Liver (tissue), 9 donors: Measurements from ENCODE around the gene SLC29A3. TPM values are rescaled to one million over a fixed set of nuclear protein-coding genes. Genes with fewer than 3 reads are reported as not detected.
A peak's percentile ranks its signal among the peaks of the same experiment; 100 is the strongest.

ENCODE experiments used
- DNase-seq: peaks from one replicate; pipeline ENCODE4 v3.0.0-alpha.2; 2017; ENCODE audit warnings: low spot score
- H3K27ac ChIP-seq, 2 donors: one replicate each; pipeline ENCODE4 v1.7.0; 2013; ENCODE audit warnings: inconsistent platforms in 2 of 2, low read length in 2 of 2, control low read depth in 1 of 2, low read depth in 1 of 2, mild to moderate bottlenecking in 1 of 2
- H3K27me3 ChIP-seq, 4 donors: one replicate each; pipeline versions ENCODE4 v1.6.1 to v1.7.0; 2013; ENCODE audit warnings: low read length in 3 of 4, inconsistent platforms in 1 of 4, mild to moderate bottlenecking in 1 of 4, moderate library complexity in 1 of 4; ENCODE audit not compliant: control insufficient read depth in 4 of 4, insufficient read depth in 4 of 4
- H3K36me3 ChIP-seq, 4 donors: one replicate each; pipeline versions ENCODE4 v1.6.1 to v1.7.0; 2013; ENCODE audit warnings: low read length in 3 of 4, mild to moderate bottlenecking in 3 of 4, low read depth in 1 of 4, moderate library complexity in 1 of 4; ENCODE audit not compliant: control insufficient read depth in 4 of 4, insufficient read depth in 3 of 4
- H3K4me1 ChIP-seq, 4 donors: one replicate each; pipeline versions ENCODE4 v1.6.1 to v1.7.0; 2013; ENCODE audit warnings: low read length in 3 of 4, mild to moderate bottlenecking in 3 of 4, moderate library complexity in 1 of 4; ENCODE audit not compliant: control insufficient read depth in 4 of 4, insufficient read depth in 4 of 4
- H3K4me3 ChIP-seq, 3 donors: one replicate each; pipeline versions ENCODE4 v1.6.1 to v1.7.0; 2013; ENCODE audit warnings: low read length in 3 of 3, control low read depth in 1 of 3, low read depth in 1 of 3, mild to moderate bottlenecking in 1 of 3
- H3K9ac ChIP-seq, 2 donors: one replicate each; pipeline ENCODE4 v1.7.0; 2013; ENCODE audit warnings: low read length in 2 of 2, mild to moderate bottlenecking in 2 of 2, moderate library complexity in 2 of 2, control low read depth in 1 of 2, low read depth in 1 of 2
- H3K9me3 ChIP-seq, 4 donors: one replicate each; pipeline versions ENCODE4 v1.6.1 to v1.7.0; 2013; ENCODE audit warnings: low read length in 3 of 4; ENCODE audit not compliant: control insufficient read depth in 4 of 4
- FOXA1 ChIP-seq: IDR thresholded peaks from 2 replicates; pipeline ENCODE4 v1.6.1; 2016; ENCODE audit warnings: antibody characterized with exemption
- FOXA2 ChIP-seq: IDR thresholded peaks from 2 replicates; pipeline ENCODE4 v1.6.1; 2016; ENCODE audit warnings: antibody characterized with exemption
- GABPA ChIP-seq, 2 donors: IDR thresholded peaks in 1 of 2; conservative IDR thresholded peaks in 1 of 2; 2 replicates each; pipeline ENCODE4 v1.6.1; 2016; ENCODE audit warnings: antibody characterized with exemption in 2 of 2, mild to moderate bottlenecking in 1 of 2, moderate library complexity in 1 of 2
- HNF4A ChIP-seq, 2 donors: conservative IDR thresholded peaks; 2 replicates each; pipeline ENCODE4 v1.6.1; 2016; ENCODE audit warnings: antibody characterized with exemption in 2 of 2, mild to moderate bottlenecking in 2 of 2
- HNF4G ChIP-seq: IDR thresholded peaks from 2 replicates; pipeline ENCODE4 v1.6.1; 2016; ENCODE audit warnings: antibody characterized with exemption
- JUND ChIP-seq, 2 donors: IDR thresholded peaks; 2 replicates each; pipeline ENCODE4 v1.6.1; 2016; ENCODE audit warnings: antibody characterized with exemption in 2 of 2
- NR2F2 ChIP-seq: IDR thresholded peaks from 2 replicates; pipeline ENCODE4 v1.6.1; 2016; ENCODE audit warnings: antibody characterized with exemption
- RAD21 ChIP-seq, 2 donors: IDR thresholded peaks; 2 replicates each; pipeline ENCODE4 v1.6.1; 2016; ENCODE audit warnings: antibody characterized with exemption in 2 of 2, mild to moderate bottlenecking in 2 of 2
- RXRA ChIP-seq, 2 donors: IDR thresholded peaks; 2 replicates each; pipeline ENCODE4 v1.6.1; 2017 to 2018; ENCODE audit warnings: antibody characterized with exemption in 2 of 2, mild to moderate bottlenecking in 1 of 2
- SP1 ChIP-seq: IDR thresholded peaks from 2 replicates; pipeline ENCODE4 v1.6.1; 2018; ENCODE audit warnings: antibody characterized with exemption, mild to moderate bottlenecking
- TAF1 ChIP-seq: conservative IDR thresholded peaks from 2 replicates; pipeline ENCODE4 v1.6.1; 2016; ENCODE audit warnings: antibody characterized with exemption, mild to moderate bottlenecking
- YY1 ChIP-seq: IDR thresholded peaks from 2 replicates; pipeline ENCODE4 v1.6.1; 2016; ENCODE audit warnings: antibody characterized with exemption, mild to moderate bottlenecking
- WGBS: extraction: QIAGEN DNeasy Blood & Tissue Kit; methylation state at CpG from one replicate; pipeline ENCODE4 v1.1.7; 2013; 5-methylcytosine and 5-hydroxymethylcytosine counted together
- polyA plus RNA-seq, 2 donors: library from polyadenylated mRNA; stranded (reverse) in 1 of 2; unstranded in 1 of 2; fragments of 200-250 nt in 1 of 2; fragments of >200 nt in 1 of 2; fragmentation: Nextera tagmentation in 1 of 2; extraction: Ambion mirVana in 1 of 2; gene quantifications; one replicate each; pipeline versions ENCODE4 v1.2.1 to v1.2.3, GENCODE V29; 2013 to 2015
- total RNA-seq, 2 donors: library from RNA; depleted of rRNA; stranded (reverse); fragments of >200 nt; gene quantifications; one replicate each; pipeline ENCODE4 v1.2.3, GENCODE V29; 2014
- TF ChIP-seq, protein P1 (sequence below): fragments of 150-350 bp; IDR thresholded peaks from 2 replicates; pipeline ENCODE4 v1.5.1; 2017; ENCODE audit warnings: improper control_type of control experiment, low read depth, low read length; ENCODE audit not compliant: missing input control
- TF ChIP-seq, protein P2 (sequence below): IDR thresholded peaks from 2 replicates; pipeline ENCODE4 v1.6.1; 2016; ENCODE audit warnings: antibody characterized with exemption
- donor health status: healthy.
- donor health status: healthy.
- donor health status: healthy.
- donor health status: healthy.
- donor health status: healthy.

Gene SLC29A3
- total and polyA plus RNA-seq, 4 donors: 3.1 to 11.9 (median 5.3) TPM

DNA sequence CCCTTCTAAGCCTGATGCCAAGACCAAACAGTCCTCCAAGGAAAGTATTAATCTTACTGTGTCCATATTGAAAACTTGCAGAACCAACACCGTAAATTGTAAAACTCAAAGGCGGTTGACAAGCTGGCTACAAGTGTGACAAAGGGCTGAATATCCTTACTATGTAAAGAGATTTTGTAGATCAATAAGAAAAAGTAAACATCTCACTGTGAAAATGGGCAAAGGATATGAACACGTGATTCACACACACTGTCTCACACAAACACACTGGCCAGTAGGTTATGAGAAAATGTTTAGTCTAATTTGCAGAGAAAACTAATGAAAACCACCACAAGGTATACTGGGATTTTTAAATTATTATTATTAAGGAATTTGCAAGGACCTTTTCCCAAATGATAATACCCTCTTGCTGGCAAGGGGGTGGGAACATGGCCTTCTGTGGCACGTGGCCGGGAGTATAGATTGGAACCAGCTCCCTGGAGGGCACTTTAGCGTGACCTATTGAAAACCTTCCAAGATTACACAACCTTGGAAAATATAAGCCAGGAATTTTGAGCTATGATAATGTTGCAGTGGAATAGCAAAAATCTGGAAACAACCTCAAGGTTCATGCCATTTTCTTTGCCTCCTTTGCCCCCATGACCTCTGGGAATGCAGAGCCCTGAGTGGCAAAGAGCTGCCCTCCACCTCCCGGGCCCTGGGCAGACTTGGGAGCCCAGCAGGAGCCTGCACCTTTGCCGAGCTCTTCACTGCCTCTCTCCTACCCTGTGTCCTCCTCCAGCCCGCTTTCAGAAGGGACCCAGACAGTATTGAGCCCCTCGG is 26.2 kb upstream of the SLC29A3 start:
- no peak overlapping the region for H3K4me3 ChIP-seq

DNA sequence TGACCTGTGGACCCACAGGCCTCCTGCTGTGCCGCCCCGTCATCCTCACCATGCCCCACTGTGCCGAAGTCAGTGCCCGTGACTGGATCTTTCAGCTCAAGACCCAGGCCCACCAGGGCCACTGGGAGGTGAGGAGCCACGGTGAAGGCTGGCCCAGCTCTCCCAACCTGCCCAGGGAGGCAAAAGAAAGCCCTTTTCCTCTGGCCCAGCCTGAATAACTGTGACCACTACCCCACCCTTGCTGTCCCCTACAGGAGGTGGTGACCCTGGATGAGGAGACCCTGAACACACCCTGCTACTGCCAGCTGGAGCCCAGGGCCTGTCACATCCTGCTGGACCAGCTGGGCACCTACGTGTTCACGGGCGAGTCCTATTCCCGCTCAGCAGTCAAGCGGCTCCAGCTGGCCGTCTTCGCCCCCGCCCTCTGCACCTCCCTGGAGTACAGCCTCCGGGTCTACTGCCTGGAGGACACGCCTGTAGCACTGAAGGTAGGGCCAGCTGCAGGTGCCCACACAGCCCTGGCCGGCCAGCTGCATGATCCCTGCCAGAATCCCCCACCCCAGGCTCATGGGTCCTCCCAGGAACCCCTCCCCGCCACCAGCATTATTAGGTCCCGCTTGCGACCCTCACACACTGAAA is 25.5 kb upstream of the SLC29A3 start:
- H3K27ac ChIP-seq: no peak overlapping the region
- 91% methylated on average over 19 of the region's 19 CpGs for WGBS
- no peak for DNase-seq
- TF ChIP-seq YY1: no peak
- TF ChIP-seq RAD21 (IDR thresholded peaks at IDR 0.05): no peak
- TF ChIP-seq JUND (IDR thresholded peaks at IDR 0.05): no peak
- TF ChIP-seq TAF1: no peak
- no peak for TF ChIP-seq FOXA1
- TF ChIP-seq, protein P1, sequence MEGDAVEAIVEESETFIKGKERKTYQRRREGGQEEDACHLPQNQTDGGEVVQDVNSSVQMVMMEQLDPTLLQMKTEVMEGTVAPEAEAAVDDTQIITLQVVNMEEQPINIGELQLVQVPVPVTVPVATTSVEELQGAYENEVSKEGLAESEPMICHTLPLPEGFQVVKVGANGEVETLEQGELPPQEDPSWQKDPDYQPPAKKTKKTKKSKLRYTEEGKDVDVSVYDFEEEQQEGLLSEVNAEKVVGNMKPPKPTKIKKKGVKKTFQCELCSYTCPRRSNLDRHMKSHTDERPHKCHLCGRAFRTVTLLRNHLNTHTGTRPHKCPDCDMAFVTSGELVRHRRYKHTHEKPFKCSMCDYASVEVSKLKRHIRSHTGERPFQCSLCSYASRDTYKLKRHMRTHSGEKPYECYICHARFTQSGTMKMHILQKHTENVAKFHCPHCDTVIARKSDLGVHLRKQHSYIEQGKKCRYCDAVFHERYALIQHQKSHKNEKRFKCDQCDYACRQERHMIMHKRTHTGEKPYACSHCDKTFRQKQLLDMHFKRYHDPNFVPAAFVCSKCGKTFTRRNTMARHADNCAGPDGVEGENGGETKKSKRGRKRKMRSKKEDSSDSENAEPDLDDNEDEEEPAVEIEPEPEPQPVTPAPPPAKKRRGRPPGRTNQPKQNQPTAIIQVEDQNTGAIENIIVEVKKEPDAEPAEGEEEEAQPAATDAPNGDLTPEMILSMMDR: no peak
- H3K4me1 ChIP-seq: peaks cover 10 to 37% (median 29%) of the 10 kb centered on the region in 4 donors
- H3K9ac ChIP-seq: no peak overlapping the region
- no peaks in the 10 kb centered on the region for H3K36me3 ChIP-seq
- no peaks in the 10 kb centered on the region for H3K9me3 ChIP-seq
- H3K27me3 ChIP-seq: no peaks in the 10 kb centered on the region
- no peak overlapping the region for H3K4me3 ChIP-seq

More for the DNA sequence above, 26.2 kb upstream of the SLC29A3 start:
- H3K36me3 ChIP-seq: no peaks in the 10 kb centered on the region
- no peak overlapping the region for H3K27ac ChIP-seq
- no peaks in the 10 kb centered on the region for H3K27me3 ChIP-seq
- WGBS: 50% methylated on average over 10 of the region's 10 CpGs
- TF ChIP-seq FOXA2: peak; percentile 89
- peak; percentile 16 for TF ChIP-seq HNF4G
- TF ChIP-seq HNF4A (conservative IDR thresholded peaks at IDR 0.05): peak; percentile 68 to 73
- TF ChIP-seq, protein P2, sequence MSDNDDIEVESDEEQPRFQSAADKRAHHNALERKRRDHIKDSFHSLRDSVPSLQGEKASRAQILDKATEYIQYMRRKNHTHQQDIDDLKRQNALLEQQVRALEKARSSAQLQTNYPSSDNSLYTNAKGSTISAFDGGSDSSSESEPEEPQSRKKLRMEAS: no peak
- TF ChIP-seq SP1: peak; percentile 27
- TF ChIP-seq YY1: no peak
- TF ChIP-seq RAD21 (IDR thresholded peaks at IDR 0.05): no peak
- no peak for TF ChIP-seq GABPA (IDR thresholded peaks at IDR 0.05 in 1 of 2, conservative IDR thresholded peaks at IDR 0.05 in 1 of 2)
- TF ChIP-seq FOXA1: peak; percentile 71
- TF ChIP-seq RXRA (IDR thresholded peaks at IDR 0.05): peak; percentile 25 to 70
- TF ChIP-seq NR2F2: peak; percentile 60
- H3K9me3 ChIP-seq: no peaks in the 10 kb centered on the region
- H3K4me1 ChIP-seq: peaks cover 10 to 37% (median 29%) of the 10 kb centered on the region in 4 donors
- no peak overlapping the region for H3K9ac ChIP-seq
- DNase-seq: no peak

DNA sequence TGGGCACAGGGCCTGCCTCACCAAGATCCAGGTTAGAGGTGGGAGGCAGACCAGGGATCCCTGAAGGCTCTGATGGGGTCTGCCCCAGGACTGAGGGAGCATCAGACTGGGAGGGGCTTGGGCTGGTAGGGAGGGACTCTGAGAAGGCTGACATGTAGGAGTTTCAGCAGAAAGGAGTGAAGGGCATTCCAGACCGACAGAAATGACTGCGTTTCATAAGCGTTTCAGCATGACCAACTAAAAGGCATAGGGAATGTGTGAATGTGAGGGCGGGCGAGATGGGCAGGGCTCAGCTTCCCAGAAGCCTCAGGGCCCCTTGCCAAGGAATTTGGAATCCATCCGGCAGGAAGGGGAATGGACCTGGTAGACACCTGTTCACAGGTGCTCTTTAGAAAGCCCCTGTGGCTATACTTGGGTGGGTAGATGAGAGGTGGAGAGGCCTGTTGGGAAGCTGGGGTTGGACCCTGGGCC is 24.9 kb upstream of the SLC29A3 start:
- no peaks in the 10 kb centered on the region for H3K9me3 ChIP-seq
- 85% methylated on average over 6 of the region's 6 CpGs for WGBS
- no peaks in the 10 kb centered on the region for H3K27me3 ChIP-seq
- no peak overlapping the region for H3K4me3 ChIP-seq
- no peak overlapping the region for H3K9ac ChIP-seq
- no peak for TF ChIP-seq HNF4A (conservative IDR thresholded peaks at IDR 0.05)
- H3K4me1 ChIP-seq: peaks cover 10 to 37% (median 29%) of the 10 kb centered on the region in 4 donors
- no peak for DNase-seq
- no peaks in the 10 kb centered on the region for H3K36me3 ChIP-seq
- H3K27ac ChIP-seq: no peak overlapping the region
